T1000 (cell line): ENCODE data around the gene RNF151.

ENCODE experiments used
- DNase-seq: peaks from one replicate; lab custom pipeline; 2025; ENCODE audit warnings: mixed read lengths; lab: John Stamatoyannopoulos, UW

Gene RNF151

GRCh38 chr16:1991588-1991947 lies 24.9 kb downstream of the RNF151 start:
- no peak for DNase-seq

- peak; percentile 96 for DNase-seq
Measured at GRCh38 chr16:1991948-1992703, 25.5 kb downstream of the RNF151 start.

GRCh38 chr16:1992704-1993317 lies 26.2 kb downstream of the RNF151 start:
- DNase-seq = no peak

GRCh38 chr16:1993731-1994131 lies 27.1 kb downstream of the RNF151 start:
- DNase-seq = no peak

GRCh38 chr16:1997494-1998359 lies 31.1 kb downstream of the RNF151 start:
- DNase-seq = no peak

- DNase-seq = no peak
Measured at GRCh38 chr16:1998360-1998835, 31.7 kb downstream of the RNF151 start.

GRCh38 chr16:1998852-1999801 lies 32.5 kb downstream of the RNF151 start:
- no peak for DNase-seq

- no peak for DNase-seq
Measured at GRCh38 chr16:1999866-2000514, 33.3 kb downstream of the RNF151 start.

- no peak for DNase-seq
Measured at GRCh38 chr16:2001035-2001434, 34.4 kb downstream of the RNF151 start.

- no peak for DNase-seq
Measured at GRCh38 chr16:2001456-2002355, 35.0 kb downstream of the RNF151 start.

GRCh38 chr16:2002406-2003230 lies 36.0 kb downstream of the RNF151 start:
- DNase-seq = no peak

GRCh38 chr16:2003231-2003826 lies 36.7 kb downstream of the RNF151 start:
- no peak for DNase-seq

GRCh38 chr16:2003827-2004641 lies 37.4 kb downstream of the RNF151 start:
- DNase-seq = peak; percentile 84

GRCh38 chr16:2004795-2005517 lies 38.3 kb downstream of the RNF151 start:
- no peak for DNase-seq

GRCh38 chr16:2005646-2006045 lies 39.0 kb downstream of the RNF151 start:
- DNase-seq = no peak

- no peak for DNase-seq
Measured at GRCh38 chr16:2006317-2006716, 39.7 kb downstream of the RNF151 start.
